Measurements from ENCODE around the gene CPS1.

Gene CPS1

GRCh38 chr2:210620456-210620855 is 64.1 kb downstream of the CPS1 start:
- TF ChIP-seq TAF1 (IDR thresholded peaks at IDR 0.05; ENCODE audit: borderline replicate concordance, insufficient read depth, low read length) (no peak), FOXP2 (optimal IDR thresholded peaks at IDR 0.05; ENCODE audit: borderline replicate concordance, extremely low read depth, extremely low read length, insufficient read depth) (no peak), SIN3A (IDR thresholded peaks at IDR 0.05; ENCODE audit: borderline replicate concordance, insufficient read depth, low read length) (no peak), POLR2AphosphoS5 (IDR thresholded peaks at IDR 0.05; ENCODE audit: low read depth, low read length) (no peak)
- TF ChIP-seq, protein P1, sequence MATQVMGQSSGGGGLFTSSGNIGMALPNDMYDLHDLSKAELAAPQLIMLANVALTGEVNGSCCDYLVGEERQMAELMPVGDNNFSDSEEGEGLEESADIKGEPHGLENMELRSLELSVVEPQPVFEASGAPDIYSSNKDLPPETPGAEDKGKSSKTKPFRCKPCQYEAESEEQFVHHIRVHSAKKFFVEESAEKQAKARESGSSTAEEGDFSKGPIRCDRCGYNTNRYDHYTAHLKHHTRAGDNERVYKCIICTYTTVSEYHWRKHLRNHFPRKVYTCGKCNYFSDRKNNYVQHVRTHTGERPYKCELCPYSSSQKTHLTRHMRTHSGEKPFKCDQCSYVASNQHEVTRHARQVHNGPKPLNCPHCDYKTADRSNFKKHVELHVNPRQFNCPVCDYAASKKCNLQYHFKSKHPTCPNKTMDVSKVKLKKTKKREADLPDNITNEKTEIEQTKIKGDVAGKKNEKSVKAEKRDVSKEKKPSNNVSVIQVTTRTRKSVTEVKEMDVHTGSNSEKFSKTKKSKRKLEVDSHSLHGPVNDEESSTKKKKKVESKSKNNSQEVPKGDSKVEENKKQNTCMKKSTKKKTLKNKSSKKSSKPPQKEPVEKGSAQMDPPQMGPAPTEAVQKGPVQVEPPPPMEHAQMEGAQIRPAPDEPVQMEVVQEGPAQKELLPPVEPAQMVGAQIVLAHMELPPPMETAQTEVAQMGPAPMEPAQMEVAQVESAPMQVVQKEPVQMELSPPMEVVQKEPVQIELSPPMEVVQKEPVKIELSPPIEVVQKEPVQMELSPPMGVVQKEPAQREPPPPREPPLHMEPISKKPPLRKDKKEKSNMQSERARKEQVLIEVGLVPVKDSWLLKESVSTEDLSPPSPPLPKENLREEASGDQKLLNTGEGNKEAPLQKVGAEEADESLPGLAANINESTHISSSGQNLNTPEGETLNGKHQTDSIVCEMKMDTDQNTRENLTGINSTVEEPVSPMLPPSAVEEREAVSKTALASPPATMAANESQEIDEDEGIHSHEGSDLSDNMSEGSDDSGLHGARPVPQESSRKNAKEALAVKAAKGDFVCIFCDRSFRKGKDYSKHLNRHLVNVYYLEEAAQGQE (IDR thresholded peaks at IDR 0.05; ENCODE audit: insufficient read depth in 1 of 2, low read depth in 2 of 2, low read length in 2 of 2), result no peak

DNA sequence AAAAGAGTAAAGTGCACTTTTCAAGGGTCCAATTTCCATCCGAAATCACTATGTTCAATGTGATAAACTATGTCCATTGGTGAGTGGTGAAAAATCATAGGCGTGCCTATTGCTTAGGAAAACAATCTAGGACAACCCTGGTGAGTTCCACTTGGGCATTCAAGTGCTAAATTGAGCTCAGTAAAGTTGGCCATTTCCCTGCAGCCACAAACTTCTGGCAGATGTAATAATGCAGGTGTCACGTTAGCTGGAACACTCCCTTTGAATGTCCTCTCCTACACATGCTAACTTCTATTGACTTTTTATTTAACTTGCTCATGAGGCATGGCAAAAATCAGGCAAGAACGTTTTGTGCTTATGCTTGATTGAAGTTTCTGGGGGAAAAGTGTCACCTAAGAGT is 67.1 kb downstream of the CPS1 start:
- TF ChIP-seq SIN3A (IDR thresholded peaks at IDR 0.05; ENCODE audit: borderline replicate concordance, insufficient read depth, low read length), result no peak
- TF ChIP-seq FOXP2 (optimal IDR thresholded peaks at IDR 0.05; ENCODE audit: borderline replicate concordance, extremely low read depth, extremely low read length, insufficient read depth), result no peak
- TF ChIP-seq, protein P1 (IDR thresholded peaks at IDR 0.05; ENCODE audit: insufficient read depth in 1 of 2, low read depth in 2 of 2, low read length in 2 of 2), result no peak
- no peak for TF ChIP-seq TAF1 (IDR thresholded peaks at IDR 0.05; ENCODE audit: borderline replicate concordance, insufficient read depth, low read length)
- TF ChIP-seq POLR2AphosphoS5 (IDR thresholded peaks at IDR 0.05; ENCODE audit: low read depth, low read length), result no peak

DNA sequence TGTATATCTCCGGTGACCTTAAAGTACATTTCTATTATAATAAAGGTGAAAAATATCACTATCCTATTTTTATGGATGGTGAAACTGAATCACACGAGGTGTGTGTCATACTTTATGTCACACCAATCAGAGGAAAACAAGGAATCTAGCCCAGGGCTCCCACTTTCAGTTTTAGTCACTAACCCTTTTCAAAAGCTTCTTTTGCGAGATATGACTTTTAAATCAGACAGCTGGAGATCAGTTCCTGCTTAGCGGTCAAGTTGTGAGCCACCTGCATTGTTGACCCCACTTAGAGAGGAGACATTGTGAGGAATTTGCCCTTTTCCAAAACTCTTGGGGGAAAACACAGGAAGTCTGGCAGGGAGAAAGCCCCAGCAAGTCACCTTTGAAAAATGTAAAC is 70.5 kb downstream of the CPS1 start:
- TF ChIP-seq SIN3A (IDR thresholded peaks at IDR 0.05; ENCODE audit: borderline replicate concordance, insufficient read depth, low read length), result no peak
- TF ChIP-seq, protein P1 (IDR thresholded peaks at IDR 0.05; ENCODE audit: insufficient read depth in 1 of 2, low read depth in 2 of 2, low read length in 2 of 2), result no peak
- no peak for TF ChIP-seq FOXP2 (optimal IDR thresholded peaks at IDR 0.05; ENCODE audit: borderline replicate concordance, extremely low read depth, extremely low read length, insufficient read depth)
- no peak for TF ChIP-seq TAF1 (IDR thresholded peaks at IDR 0.05; ENCODE audit: borderline replicate concordance, insufficient read depth, low read length)
- TF ChIP-seq POLR2AphosphoS5 (IDR thresholded peaks at IDR 0.05; ENCODE audit: low read depth, low read length), result no peak

DNA sequence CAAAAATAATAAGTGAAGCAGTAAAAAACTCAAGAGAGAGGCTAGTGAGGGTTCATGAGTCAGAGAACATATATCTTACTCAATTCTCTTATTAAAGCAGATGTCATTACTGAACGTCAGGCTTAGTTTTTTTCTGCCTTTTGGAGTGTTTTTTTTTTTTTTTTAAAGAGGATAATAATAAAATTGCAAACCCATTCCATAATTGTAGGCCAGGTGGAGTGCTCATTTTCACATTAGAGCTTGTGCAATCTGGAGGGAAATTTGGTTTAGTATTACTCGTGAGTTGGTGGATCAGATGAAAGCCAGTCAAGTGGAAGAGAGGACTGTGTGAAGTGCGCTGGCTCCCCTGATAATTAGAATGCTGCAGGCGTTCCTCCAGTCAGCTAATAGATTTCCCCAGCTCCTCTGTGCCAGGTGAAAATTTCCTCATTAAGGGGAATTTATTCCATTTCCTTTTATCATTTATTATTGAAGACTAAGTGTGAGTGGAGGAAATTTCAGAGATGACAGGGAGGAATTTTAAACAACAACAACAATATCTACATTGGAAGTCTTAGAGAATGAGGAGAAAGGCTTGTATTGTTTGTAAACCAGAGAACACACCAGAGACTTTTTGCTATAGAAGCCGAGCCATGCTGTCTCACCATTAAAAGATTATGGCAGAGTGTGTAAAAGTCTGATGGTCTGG is 74.6 kb downstream of the CPS1 start:
- TF ChIP-seq POLR2AphosphoS5 (IDR thresholded peaks at IDR 0.05; ENCODE audit: low read depth, low read length), result no peak
- no peak for TF ChIP-seq SIN3A (IDR thresholded peaks at IDR 0.05; ENCODE audit: borderline replicate concordance, insufficient read depth, low read length)
- no peak for TF ChIP-seq TAF1 (IDR thresholded peaks at IDR 0.05; ENCODE audit: borderline replicate concordance, insufficient read depth, low read length)
- TF ChIP-seq FOXP2 (optimal IDR thresholded peaks at IDR 0.05; ENCODE audit: borderline replicate concordance, extremely low read depth, extremely low read length, insufficient read depth), result no peak
- TF ChIP-seq, protein P1 (IDR thresholded peaks at IDR 0.05; ENCODE audit: insufficient read depth in 1 of 2, low read depth in 2 of 2, low read length in 2 of 2), result no peak

Data from PFSK-1 (cell line).